Measurements from ENCODE around the gene PRIM2.
"Not testable (repeated sequence)": the region's sequence is repeated elsewhere in the genome, so short reads cannot be mapped to it uniquely, and the experiment has no call there.

DNA sequence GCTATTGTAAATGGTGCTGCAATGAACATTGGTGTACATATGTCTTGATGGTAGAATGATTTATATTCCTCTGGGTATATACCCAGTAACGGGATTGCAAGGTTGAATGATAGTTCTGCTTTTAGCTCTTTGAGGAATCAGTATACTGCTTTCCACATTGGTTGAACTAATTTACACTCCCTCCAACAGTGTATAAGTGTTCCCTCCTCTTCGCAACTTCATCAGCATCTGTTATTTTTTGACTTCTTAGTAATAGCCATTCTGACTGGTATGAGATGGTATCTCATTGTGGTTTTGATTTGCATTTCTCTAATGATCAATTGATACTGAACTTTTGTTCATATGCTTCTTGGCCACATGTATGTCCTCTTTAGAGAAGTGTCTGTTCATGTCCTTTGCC is 73.4 kb downstream of the PRIM2 start:
- not testable (repeated sequence) for TF ChIP-seq CTCF, POLR2A (IDR thresholded peaks at IDR 0.05)

Data from thyroid gland (tissue), 4 donors.